Suprapubic skin (tissue), 3 donors: ENCODE results near the gene TTLL1.

Experiments
- CTCF ChIP-seq, 2 donors: fragments of 200-600 bp in 1 of 2; fragments of 450-650 bp in 1 of 2; sonication (generic) in 1 of 2; IDR thresholded peaks; one replicate each; pipeline ENCODE4 v1.5.1; 2016 to 2019; ENCODE audit warnings: antibody characterized with exemption in 2 of 2, mild to moderate bottlenecking in 1 of 2, moderate library complexity in 1 of 2
- POLR2A ChIP-seq, 2 donors: fragments of 450-650 bp; IDR thresholded peaks; one replicate each; pipeline ENCODE4 v1.6.1; 2017; ENCODE audit warnings: antibody characterized with exemption in 2 of 2, mild to moderate bottlenecking in 2 of 2, moderate library complexity in 2 of 2

GRCh38 chr22:43085658-43086606 lies 3.3 kb downstream of the TTLL1 start:
- no peak for TF ChIP-seq CTCF (IDR thresholded peaks at IDR 0.05)
- no peak for TF ChIP-seq POLR2A (IDR thresholded peaks at IDR 0.05)
